NCI-H748 treated with DMSO at 0.1 percent for 48 hours (cell line): ENCODE results near the gene KRT71.

Experiments
- DNase-seq: peaks from one replicate; lab custom pipeline; 2025; lab: John Stamatoyannopoulos, UW

Gene KRT71

GRCh38 chr12:52537101-52537500, 15.8 kb downstream of the KRT71 start:
- no peak for DNase-seq

GRCh38 chr12:52535574-52535973, 17.4 kb downstream of the KRT71 start:
- DNase-seq: no peak

GRCh38 chr12:52534482-52534881, 18.5 kb downstream of the KRT71 start:
- no peak for DNase-seq

GRCh38 chr12:52533686-52534470, 19.1 kb downstream of the KRT71 start:
- no peak for DNase-seq

GRCh38 chr12:52532636-52533035, 20.3 kb downstream of the KRT71 start:
- DNase-seq: no peak

- DNase-seq: no peak
These were observed 21.2 kb downstream of the KRT71 start for GRCh38 chr12:52531566-52532300.

GRCh38 chr12:52530905-52531304, 22.0 kb downstream of the KRT71 start:
- DNase-seq: no peak

- no peak for DNase-seq
These were observed 22.6 kb downstream of the KRT71 start for GRCh38 chr12:52530366-52530765.

GRCh38 chr12:52529846-52530245, 23.1 kb downstream of the KRT71 start:
- no peak for DNase-seq

- DNase-seq: no peak
These were observed 23.5 kb downstream of the KRT71 start for GRCh38 chr12:52529417-52529816.

- no peak for DNase-seq
These were observed 24.3 kb downstream of the KRT71 start for GRCh38 chr12:52528641-52529143.

- no peak for DNase-seq
These were observed 25.7 kb downstream of the KRT71 start for GRCh38 chr12:52527121-52527800.

GRCh38 chr12:52526511-52526951, 26.4 kb downstream of the KRT71 start:
- DNase-seq: no peak

GRCh38 chr12:52525661-52526499, 27.1 kb downstream of the KRT71 start:
- no peak for DNase-seq

GRCh38 chr12:52524898-52525591, 27.9 kb downstream of the KRT71 start:
- DNase-seq: no peak

- no peak for DNase-seq
These were observed 28.6 kb downstream of the KRT71 start for GRCh38 chr12:52524241-52524897.

- DNase-seq: no peak
These were observed 29.1 kb downstream of the KRT71 start for GRCh38 chr12:52523824-52524223.

GRCh38 chr12:52522346-52523011, 30.5 kb downstream of the KRT71 start:
- no peak for DNase-seq

- DNase-seq: no peak
These were observed 31.2 kb downstream of the KRT71 start for GRCh38 chr12:52521568-52522266.
